Sigmoid colon (tissue), 4 donors: ENCODE data around the gene DIP2C.

Experiments used
- EP300 ChIP-seq, 4 donors: sonication (generic); formaldehyde crosslinking; IDR thresholded peaks; one replicate each; pipeline ENCODE4 v1.6.1; 2017; ENCODE audit warnings: antibody characterized with exemption in 4 of 4
- POLR2A ChIP-seq, 2 donors: fragments of 450-650 bp; IDR thresholded peaks; one replicate each; pipeline ENCODE4 v1.6.1; 2016; ENCODE audit warnings: antibody characterized with exemption in 2 of 2, mild to moderate bottlenecking in 2 of 2, moderate library complexity in 2 of 2
- TF ChIP-seq, protein P1 (sequence below), 4 experiments: fragments of 450-650 bp in 3 of 4; fragments of 200-600 bp in 1 of 4; IDR thresholded peaks; one replicate each; pipeline ENCODE4 v1.5.1; 2016 to 2019; ENCODE audit warnings: antibody characterized with exemption in 4 of 4, mild to moderate bottlenecking in 3 of 4, moderate library complexity in 2 of 4

DNA sequence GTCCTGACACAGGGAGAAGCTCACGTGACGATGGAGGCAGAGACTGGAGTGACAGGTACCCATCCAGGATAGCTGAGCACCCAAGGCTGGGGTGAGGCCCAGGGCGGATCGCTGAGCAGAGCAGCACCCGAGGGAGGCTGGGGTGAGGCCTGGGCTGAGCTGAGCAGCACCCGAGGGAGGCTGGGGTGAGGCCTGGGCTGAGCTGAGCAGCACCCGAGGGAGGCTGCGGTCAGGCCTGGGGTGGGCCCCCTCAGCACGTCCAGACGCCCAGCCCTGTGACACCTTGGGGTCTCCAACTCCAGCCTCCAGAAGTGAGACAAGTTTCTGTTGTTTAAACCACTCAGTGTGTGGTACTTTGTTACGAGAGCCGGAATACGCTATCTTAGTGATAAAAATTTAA is 318.0 kb downstream of the DIP2C start:
- TF ChIP-seq EP300 (IDR thresholded peaks at IDR 0.05) (no peak), POLR2A (IDR thresholded peaks at IDR 0.05) (no peak)
- TF ChIP-seq, protein P1, sequence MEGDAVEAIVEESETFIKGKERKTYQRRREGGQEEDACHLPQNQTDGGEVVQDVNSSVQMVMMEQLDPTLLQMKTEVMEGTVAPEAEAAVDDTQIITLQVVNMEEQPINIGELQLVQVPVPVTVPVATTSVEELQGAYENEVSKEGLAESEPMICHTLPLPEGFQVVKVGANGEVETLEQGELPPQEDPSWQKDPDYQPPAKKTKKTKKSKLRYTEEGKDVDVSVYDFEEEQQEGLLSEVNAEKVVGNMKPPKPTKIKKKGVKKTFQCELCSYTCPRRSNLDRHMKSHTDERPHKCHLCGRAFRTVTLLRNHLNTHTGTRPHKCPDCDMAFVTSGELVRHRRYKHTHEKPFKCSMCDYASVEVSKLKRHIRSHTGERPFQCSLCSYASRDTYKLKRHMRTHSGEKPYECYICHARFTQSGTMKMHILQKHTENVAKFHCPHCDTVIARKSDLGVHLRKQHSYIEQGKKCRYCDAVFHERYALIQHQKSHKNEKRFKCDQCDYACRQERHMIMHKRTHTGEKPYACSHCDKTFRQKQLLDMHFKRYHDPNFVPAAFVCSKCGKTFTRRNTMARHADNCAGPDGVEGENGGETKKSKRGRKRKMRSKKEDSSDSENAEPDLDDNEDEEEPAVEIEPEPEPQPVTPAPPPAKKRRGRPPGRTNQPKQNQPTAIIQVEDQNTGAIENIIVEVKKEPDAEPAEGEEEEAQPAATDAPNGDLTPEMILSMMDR (IDR thresholded peaks at IDR 0.05): no peak
